CD4-positive, alpha-beta T cell treated with Interleukin-4 for 1 hour (primary cell): ENCODE data around the gene CDH4.

Source experiments
- DNase-seq, 2 donors: peaks; one replicate each; pipeline ENCODE4 v3.0.0-alpha.2; 2020 to 2022

The CDH4 gene

DNA sequence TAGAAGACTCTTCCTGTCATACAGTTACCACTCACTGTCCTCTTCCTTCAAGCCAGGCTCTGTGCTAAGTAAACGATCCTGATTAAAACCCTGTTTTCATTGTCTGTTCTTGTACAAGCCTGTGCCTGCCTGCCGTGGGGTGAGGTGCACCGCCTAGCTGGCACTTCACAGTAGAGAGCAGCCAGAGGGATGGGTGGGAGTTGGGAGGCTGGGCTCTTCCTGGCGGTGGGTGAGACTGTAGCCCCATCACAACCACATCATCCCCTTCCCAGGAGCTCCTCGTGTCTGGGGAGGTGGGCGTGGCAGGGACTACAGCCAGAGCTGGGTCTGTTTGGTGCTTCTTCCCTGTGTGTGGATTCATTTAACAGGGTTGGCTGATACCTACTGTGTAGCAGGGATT is 431.7 kb downstream of the CDH4 start:
- no peak for DNase-seq

DNA sequence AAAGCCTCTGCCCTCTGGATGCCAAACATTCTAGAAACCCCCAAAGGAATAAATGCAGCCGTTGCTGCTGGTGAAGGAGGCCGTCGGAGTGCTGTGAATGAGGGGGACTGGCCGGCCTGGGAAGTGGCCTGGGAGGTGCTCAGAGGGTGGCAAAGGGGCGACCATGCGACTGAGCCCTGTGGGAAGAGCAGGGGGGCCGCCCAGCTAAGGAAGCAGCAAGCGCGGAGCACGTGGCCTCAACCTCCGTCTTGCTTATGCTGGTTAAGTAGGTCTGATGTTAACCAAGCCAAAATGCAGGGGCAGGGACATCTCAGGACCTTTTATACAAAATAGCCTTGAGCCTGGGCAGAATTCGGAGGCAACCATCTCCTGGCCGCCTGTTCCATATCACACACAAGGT is 432.1 kb downstream of the CDH4 start:
- DNase-seq, result no peak

- no peak for DNase-seq
Observed at GRCh38 chr20:61684583-61685235, 432.6 kb downstream of the CDH4 start.

DNA sequence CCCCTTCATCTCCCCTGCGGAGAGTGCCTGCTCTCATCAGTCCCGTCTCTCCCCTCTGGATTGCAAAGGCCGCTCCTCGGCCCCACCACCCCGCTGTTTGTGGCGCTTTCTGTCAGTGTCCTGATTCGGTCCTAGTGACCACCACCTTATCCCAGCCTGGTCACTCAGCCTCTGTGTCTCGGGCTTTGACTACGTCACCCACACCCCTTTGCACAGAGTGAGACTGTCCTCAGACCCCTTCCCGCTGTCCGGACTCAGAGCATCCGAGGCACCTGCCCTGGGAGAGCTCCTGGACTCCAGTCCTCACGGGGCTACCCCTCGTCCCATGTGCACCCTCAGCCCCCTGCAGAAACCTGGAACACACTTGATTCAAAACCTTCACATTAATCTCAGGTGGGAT is 433.4 kb downstream of the CDH4 start:
- no peak for DNase-seq

GRCh38 chr20:61686051-61686936 is 434.2 kb downstream of the CDH4 start:
- DNase-seq, result no peak

- DNase-seq, result no peak
Observed at GRCh38 chr20:61688411-61688810, 436.4 kb downstream of the CDH4 start.

- DNase-seq, result no peak
Observed at GRCh38 chr20:61690150-61690549, 438.1 kb downstream of the CDH4 start.

DNA sequence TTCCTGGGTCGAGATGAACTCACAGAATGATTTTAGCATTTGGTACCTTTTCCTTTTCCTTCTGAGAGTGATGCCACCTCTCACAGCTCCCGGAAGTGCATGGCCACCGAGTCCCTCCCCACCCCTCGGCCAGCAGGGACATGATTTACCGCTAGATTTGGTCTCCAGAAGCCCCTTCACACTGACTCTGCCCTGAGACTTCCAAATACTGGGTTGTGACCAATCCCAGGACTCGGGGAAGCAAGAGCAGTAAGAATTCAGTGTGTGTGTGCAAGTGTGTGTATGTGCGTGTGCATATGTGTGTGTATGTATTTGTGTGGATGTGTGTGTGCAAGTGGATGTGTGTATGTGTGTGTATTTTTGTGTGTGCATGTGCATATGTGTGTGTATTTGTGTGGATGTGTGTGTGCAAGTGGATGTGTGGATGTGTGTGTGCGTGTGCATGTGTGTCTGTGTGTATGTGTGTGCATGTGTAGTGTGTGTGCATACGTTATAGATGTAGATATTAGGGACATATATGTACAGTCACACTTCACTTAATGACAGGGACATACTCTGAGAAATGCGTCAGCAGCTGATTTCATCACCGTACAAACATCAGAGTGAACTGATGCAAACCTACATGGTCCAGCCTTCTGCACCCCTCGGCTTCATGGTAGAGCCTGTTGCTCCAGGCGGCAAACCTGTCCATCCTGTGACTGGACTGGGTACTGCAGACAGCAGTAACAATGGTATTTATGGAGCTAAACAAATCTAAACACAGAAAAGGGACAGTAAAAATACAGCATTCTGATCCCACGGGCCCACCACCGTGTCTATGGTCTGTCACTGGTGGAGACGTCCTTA is 439.2 kb downstream of the CDH4 start:
- no peak for DNase-seq

- DNase-seq, result no peak
Observed at GRCh38 chr20:61691978-61692377, 439.9 kb downstream of the CDH4 start.

DNA sequence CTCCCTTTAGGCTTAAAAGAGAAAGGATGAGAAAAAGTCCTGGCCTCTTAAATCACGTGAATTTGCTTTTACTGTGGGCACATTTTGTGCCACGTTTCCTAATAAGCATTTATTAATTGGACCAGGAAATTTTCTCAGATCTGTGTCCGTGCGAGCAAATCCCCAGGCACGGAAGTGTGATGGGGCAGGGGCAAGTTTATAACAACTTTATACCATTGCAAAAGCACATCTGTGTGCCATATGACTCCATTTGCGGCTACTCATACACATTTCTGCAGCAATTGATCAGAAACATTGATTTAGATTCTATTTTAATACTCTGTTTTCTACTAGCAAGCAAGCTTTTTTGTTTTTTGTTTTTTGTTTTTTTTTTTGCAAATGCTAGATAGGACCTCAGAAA is 440.4 kb downstream of the CDH4 start:
- DNase-seq, result no peak

GRCh38 chr20:61693055-61693600 is 441.1 kb downstream of the CDH4 start:
- DNase-seq, result no peak

- no peak for DNase-seq
Observed at GRCh38 chr20:61694682-61695081, 442.6 kb downstream of the CDH4 start.

GRCh38 chr20:61695741-61696140 is 443.7 kb downstream of the CDH4 start:
- no peak for DNase-seq

- no peak for DNase-seq
Observed at GRCh38 chr20:61696181-61696735, 444.2 kb downstream of the CDH4 start.

GRCh38 chr20:61697666-61698597 is 445.9 kb downstream of the CDH4 start:
- DNase-seq, result no peak

DNA sequence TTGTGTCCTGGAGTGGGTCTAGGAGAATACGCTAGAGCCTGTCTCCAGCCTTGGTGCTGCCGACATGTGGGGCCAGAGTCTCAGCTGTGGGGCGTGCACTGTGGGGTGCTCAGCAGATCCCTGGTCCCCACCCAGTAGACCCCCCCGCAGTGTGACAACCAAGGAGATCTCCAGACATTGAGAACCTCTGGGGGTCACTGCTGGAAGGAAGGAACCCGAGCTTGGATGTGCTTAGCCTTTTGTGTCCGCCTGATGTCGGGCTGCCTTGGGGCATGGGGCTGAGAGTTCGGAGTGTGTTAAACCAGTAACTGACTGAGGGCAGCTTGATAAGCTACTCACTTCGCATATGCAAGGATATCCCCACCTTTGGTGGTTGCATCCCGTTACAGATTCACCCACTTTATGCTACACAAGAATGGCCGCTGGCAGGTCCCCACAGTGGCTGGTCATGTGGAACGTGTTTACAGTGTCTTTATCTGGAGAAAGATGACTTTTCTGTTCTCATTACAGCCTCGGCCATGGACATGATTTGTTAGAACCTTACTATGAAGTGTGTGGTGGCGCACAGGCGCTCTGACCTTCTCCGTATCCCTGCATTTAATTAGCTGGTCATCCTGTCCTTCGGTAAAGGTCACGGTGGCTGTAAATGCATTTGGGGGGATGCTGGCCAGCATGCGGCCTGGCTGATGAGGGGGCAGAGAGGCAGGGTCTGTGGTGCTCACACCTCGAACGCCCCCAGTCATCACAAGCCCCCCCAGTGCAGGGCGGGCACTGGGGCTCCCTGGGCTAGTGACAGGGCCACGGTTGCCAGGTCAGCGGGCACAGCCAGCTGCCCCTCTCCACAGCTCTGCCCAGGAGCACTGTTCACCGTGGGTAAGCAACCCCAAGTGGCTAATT is 446.8 kb downstream of the CDH4 start:
- no peak for DNase-seq

GRCh38 chr20:61699495-61700374 is 447.7 kb downstream of the CDH4 start:
- no peak for DNase-seq

DNA sequence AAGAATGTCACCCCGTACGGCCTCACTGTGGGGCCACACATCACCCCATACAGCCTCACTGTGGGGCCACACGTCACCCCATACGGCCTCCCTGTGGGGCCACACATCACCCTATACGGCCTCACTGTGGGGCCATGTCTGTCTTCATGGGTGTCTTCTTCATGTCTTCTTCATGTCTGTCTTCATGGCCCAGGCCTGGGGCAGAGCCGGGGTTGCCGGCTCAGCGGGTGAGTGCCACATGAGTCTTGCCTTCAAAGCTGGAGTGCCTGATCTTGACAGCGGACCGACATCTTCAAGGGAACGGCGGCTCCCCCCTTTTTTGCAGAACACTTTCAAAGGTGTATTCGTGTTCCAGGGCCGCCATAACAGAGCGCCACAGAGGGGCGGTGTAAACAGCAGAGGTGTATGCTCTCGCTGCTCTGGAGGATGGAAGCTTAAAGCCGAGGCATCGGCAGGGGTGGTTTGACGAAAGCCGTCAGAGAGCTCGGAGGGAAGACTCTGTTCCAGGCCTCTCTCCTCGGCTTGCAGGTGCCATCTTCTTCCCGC is 448.6 kb downstream of the CDH4 start:
- DNase-seq, result no peak

- DNase-seq, result no peak
Observed at GRCh38 chr20:61701401-61701800, 449.3 kb downstream of the CDH4 start.
